Measurements from ENCODE around the gene CDK8.

CDK8 gene

GRCh38 chr13:26420282-26420960 is 166.5 kb downstream of the CDK8 start:
- H3K4me3 ChIP-seq (ENCODE audit: low read depth, low read length): no peak overlapping the region
- TF ChIP-seq, protein P1, sequence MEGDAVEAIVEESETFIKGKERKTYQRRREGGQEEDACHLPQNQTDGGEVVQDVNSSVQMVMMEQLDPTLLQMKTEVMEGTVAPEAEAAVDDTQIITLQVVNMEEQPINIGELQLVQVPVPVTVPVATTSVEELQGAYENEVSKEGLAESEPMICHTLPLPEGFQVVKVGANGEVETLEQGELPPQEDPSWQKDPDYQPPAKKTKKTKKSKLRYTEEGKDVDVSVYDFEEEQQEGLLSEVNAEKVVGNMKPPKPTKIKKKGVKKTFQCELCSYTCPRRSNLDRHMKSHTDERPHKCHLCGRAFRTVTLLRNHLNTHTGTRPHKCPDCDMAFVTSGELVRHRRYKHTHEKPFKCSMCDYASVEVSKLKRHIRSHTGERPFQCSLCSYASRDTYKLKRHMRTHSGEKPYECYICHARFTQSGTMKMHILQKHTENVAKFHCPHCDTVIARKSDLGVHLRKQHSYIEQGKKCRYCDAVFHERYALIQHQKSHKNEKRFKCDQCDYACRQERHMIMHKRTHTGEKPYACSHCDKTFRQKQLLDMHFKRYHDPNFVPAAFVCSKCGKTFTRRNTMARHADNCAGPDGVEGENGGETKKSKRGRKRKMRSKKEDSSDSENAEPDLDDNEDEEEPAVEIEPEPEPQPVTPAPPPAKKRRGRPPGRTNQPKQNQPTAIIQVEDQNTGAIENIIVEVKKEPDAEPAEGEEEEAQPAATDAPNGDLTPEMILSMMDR (IDR thresholded peaks at IDR 0.05; ENCODE audit: low read depth, low read length): no peak

DNA sequence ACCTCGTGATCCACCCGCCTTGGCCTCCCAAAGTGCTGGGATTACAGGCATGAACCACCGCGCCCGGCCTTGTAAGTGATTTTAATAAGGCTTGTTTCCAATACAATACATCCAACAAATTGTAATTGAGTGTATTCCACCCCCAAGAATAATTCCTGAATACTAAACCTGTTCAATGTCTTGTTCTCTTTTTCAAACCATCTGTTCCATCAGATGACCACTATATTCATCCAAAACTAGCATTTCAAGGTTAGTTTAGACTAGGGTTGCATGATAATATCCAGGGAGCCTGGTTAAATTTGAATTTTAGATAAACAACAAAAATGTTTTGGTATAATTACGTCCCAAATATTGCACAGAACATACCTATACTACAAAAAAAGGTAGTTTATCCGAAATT is 168.1 kb downstream of the CDK8 start:
- TF ChIP-seq, protein P1 (IDR thresholded peaks at IDR 0.05; ENCODE audit: low read depth, low read length): no peak
- H3K4me3 ChIP-seq (ENCODE audit: low read depth, low read length): no peak overlapping the region

DNA sequence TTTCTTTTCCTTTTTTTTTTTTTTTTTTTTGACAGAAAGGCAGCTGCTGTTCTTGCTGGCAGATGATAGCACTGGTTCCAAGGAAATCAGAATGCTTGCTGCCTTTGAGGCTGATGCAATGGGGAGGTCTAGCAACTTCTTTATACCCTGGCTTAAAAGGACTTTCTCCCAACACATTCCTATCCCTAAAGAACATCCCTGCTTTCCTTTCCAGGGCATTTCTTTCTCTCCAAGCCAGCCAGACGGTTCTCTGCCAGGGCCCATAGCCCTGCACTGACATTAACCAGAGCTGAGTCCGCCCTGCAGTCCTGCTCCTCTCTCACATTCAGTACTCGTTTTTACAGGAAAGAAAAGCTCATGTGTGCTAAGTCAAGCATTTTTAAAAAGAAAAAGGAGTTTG is 169.7 kb downstream of the CDK8 start:
- no peak overlapping the region for H3K4me3 ChIP-seq (ENCODE audit: low read depth, low read length)
- TF ChIP-seq, protein P1 (IDR thresholded peaks at IDR 0.05; ENCODE audit: low read depth, low read length): no peak

DNA sequence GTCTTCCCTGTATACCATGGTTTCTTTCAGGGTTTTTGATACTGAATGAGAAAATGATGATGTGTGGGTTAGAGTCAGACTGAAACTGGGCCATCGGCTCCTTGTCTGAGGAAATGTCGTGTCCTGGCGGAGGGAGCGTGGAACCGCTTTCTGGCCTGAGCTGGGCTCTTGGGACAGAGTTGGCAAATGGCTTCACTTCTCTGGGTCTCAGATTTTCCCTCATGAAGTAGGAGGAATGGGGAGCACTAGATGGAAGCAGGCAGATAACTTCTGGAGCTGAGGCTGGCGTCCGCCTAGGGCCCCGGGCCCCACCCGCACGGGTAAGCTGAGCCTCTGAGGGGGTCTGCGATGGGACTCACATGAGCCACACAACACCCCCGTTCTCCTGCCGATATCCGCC is 170.3 kb downstream of the CDK8 start:
- no peak overlapping the region for H3K4me3 ChIP-seq (ENCODE audit: low read depth, low read length)
- TF ChIP-seq, protein P1 (IDR thresholded peaks at IDR 0.05; ENCODE audit: low read depth, low read length): no peak

DNA sequence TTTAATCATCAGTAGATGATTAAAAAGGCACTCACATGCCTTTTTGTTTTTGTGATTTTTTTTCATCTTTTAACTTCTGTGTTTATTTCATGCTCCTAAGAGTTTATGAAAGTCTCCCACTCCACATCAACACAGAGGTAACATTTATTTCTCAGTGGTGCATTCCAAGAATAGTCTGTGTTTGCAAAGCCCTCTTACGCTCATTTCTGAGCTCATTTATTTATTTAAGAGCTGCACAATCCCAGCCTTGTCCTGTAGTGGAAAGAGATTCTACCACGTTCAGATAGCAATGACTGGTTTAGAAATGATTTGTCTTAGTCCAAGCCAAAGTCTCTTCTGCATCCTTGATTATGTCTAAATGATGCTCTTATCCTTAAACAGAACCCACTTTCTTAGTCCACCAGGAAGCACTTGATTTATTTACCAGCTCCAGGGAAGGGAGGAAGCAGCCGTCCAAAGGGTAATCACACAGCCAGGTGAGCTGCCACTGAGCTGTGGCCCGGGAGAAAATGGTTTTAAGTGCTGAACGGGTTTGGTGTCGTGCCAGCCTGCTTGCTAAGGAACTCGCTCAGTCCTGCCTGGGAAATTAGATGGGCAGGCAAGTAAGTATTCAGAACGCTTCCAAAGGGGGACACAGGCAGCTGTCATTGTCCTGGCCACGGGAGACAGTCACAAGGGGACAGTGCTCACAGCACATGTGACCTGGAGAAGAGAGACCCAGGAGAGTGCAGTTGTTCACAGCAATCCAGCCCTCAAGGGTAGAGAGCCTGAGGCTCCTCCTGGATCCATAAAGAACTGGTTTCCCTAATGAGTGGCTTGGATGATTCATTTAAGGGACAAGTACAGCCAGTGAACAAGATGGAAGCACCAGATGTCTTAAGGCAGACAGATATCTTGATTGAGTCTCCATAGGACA is 171.8 kb downstream of the CDK8 start:
- TF ChIP-seq, protein P1 (IDR thresholded peaks at IDR 0.05; ENCODE audit: low read depth, low read length): no peak
- H3K4me3 ChIP-seq (ENCODE audit: low read depth, low read length): no peak overlapping the region

GRCh38 chr13:26433776-26434175 is 179.8 kb downstream of the CDK8 start:
- no peak overlapping the region for H3K4me3 ChIP-seq (ENCODE audit: low read depth, low read length)
- TF ChIP-seq, protein P1 (IDR thresholded peaks at IDR 0.05; ENCODE audit: low read depth, low read length): no peak

DNA sequence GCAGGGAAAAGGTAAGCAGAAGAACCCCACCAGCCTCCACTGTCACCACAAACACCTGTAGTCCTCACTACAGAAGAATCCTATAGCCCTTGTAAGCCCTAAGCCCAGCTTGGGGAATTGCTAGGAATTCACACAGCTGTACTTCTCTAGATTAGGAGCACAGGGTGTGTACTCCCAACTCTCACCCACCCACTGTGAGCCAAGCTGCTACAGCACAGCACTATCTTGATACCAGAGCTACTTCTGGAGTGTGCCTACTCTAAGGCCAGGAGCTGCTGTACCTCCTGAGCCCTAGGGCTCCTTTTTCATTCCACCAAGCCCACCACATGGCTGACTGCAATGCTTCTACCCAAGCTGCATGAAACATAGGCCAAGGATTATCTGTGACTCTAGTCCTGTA is 181.2 kb downstream of the CDK8 start:
- H3K4me3 ChIP-seq (ENCODE audit: low read depth, low read length): no peak overlapping the region
- TF ChIP-seq, protein P1 (IDR thresholded peaks at IDR 0.05; ENCODE audit: low read depth, low read length): no peak

All from WI38 (cell line).